ENCODE results near the gene GATAD2B.

The GATAD2B gene

DNA sequence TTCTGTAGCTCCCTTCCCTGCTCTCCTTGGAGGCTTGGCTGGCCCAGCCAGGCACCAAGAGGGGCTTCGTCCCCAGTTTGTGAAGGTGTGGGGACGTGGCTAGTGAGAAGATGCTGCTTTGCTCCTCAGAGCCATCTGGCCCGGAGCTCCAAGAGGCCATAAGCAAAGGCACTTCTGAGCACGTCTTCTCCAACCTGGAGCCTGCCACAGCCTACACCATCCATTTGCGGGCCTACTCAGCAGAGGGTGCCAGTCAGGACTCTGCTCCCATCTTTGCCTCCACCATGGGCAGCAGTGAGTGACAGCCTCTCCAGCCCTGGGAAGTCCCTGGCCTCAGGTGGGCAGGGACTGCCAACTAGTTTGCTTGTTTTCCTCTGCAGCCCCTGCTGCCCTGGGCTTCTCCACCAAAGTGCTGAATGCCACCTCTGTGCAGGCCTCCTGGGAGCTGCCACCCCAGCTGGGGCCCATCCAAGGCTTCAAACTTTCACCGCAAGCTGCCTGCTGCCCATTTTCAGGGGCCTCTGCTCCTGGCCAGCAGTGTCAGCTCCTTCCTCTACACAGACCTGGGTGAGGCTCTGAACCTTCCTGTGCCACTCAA is 121.6 kb downstream of the GATAD2B start:
- Histone ChIP-seq H3K27me3 (no peaks in the 10 kb centered on the region), H3K36me3 (no peaks in the 10 kb centered on the region), H3K9me3 (no peaks in the 10 kb centered on the region), H3K4me1 (0 out of 2 replicates have a peak, but pooled peaks cover 4% of the 10 kb centered on the region), H3K4me3 (ENCODE audit: low read depth, low read length) (no peak overlapping the region)
- DNase-seq, result no peak
- TF ChIP-seq, protein P1, sequence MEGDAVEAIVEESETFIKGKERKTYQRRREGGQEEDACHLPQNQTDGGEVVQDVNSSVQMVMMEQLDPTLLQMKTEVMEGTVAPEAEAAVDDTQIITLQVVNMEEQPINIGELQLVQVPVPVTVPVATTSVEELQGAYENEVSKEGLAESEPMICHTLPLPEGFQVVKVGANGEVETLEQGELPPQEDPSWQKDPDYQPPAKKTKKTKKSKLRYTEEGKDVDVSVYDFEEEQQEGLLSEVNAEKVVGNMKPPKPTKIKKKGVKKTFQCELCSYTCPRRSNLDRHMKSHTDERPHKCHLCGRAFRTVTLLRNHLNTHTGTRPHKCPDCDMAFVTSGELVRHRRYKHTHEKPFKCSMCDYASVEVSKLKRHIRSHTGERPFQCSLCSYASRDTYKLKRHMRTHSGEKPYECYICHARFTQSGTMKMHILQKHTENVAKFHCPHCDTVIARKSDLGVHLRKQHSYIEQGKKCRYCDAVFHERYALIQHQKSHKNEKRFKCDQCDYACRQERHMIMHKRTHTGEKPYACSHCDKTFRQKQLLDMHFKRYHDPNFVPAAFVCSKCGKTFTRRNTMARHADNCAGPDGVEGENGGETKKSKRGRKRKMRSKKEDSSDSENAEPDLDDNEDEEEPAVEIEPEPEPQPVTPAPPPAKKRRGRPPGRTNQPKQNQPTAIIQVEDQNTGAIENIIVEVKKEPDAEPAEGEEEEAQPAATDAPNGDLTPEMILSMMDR (IDR thresholded peaks at IDR 0.05; ENCODE audit: low read depth, low read length), result no peak

DNA sequence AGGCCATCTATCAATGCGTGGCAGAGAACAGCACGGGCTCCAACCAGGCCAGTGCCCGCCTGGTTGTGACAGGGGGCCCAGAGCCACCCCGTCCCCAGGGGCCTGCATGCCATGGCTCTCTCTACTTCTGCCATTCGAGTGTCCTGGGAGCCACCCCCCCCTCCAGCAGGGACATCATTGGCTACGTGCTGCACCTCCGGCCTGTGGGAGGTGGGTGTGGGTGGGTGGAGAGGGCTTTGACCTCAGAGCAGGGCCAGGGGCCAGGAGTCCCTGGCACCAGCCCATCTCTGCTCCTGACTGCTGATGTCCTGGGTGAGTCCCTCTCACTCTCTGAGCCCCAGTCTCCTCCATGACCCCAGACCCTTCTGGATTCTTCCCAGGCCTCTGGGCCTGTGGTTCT is 122.3 kb downstream of the GATAD2B start:
- H3K9me3 ChIP-seq, result no peaks in the 10 kb centered on the region
- no peak overlapping the region for H3K4me3 ChIP-seq (ENCODE audit: low read depth, low read length)
- 0 out of 2 replicates have a peak, but pooled peaks cover 4% of the 10 kb centered on the region for H3K4me1 ChIP-seq
- H3K36me3 ChIP-seq, result no peaks in the 10 kb centered on the region
- no peaks in the 10 kb centered on the region for H3K27me3 ChIP-seq
- TF ChIP-seq, protein P1 (IDR thresholded peaks at IDR 0.05; ENCODE audit: low read depth, low read length), result no peak
- no peak for DNase-seq

DNA sequence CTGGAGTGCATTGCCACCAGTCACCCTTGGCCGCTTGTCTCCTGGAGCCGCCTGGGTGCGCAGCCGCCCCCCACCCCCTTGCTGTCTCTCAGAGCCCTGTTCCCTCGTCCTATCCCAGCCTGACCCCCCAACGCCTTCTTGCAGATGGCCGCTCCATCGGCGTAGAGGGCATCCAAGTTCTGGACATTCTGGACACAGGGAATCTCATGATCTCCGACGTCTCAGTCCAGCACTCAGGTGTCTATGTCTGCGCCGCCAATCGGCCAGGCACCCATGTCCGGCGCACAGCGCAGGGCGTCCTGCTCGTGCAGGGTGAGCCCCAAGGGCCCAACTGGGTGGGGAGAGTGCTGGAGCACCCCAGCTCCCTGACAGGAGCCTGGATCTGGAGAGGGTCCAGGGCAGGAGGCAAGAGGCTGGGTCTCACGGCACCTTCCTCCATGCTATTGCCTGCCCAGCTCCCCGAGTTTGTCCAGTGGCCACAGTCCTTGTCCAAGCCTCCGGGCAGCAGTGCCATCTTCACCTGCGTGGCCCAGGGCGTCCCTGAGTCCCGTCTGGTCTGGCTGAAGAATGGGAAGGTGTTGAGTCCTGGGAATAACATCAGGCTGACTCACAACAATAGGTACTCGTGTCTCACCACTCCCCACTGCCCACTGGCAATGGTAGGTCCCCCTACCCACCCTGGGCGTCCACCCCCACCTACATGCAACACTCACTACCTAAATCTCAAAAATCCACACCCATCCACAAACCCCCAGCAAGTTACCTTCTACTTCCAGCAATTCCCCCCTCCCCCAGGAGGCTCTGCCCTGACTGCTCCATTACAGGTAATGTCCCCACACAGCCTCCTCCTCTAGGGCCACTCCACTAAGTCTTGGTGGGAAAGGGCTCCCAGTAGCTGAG is 123.0 kb downstream of the GATAD2B start:
- Histone ChIP-seq H3K36me3 (no peaks in the 10 kb centered on the region), H3K4me3 (ENCODE audit: low read depth, low read length) (no peak overlapping the region), H3K9me3 (no peaks in the 10 kb centered on the region), H3K4me1 (no peaks in the 10 kb centered on the region), H3K27me3 (no peaks in the 10 kb centered on the region)
- DNase-seq, result no peak
- TF ChIP-seq, protein P1 (IDR thresholded peaks at IDR 0.05; ENCODE audit: low read depth, low read length), result no peak

DNA sequence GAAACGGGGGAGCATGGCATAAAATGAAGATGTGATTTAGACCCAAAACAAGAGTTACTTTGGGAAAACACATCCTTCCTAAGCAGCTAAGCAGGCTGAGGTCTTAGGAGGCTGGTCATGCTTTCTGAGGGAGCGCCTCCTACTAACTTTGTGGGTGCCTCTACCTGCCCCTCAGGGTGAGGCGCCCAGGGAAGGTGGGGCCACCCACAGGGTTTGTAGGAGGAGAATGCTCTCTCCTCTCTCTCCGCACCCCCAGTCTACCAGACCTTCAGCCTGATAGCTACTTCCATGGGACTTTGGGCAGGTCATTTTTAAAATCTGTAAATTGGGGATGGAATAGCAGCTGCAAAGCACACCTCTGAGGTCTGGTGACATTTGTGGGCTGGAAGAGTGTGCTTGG is 123.8 kb downstream of the GATAD2B start:
- no peaks in the 10 kb centered on the region for H3K9me3 ChIP-seq
- TF ChIP-seq, protein P1 (IDR thresholded peaks at IDR 0.05; ENCODE audit: low read depth, low read length), result no peak
- no peaks in the 10 kb centered on the region for H3K4me1 ChIP-seq
- no peak for DNase-seq
- no peak overlapping the region for H3K4me3 ChIP-seq (ENCODE audit: low read depth, low read length)
- H3K27me3 ChIP-seq, result no peaks in the 10 kb centered on the region
- H3K36me3 ChIP-seq, result no peaks in the 10 kb centered on the region

DNA sequence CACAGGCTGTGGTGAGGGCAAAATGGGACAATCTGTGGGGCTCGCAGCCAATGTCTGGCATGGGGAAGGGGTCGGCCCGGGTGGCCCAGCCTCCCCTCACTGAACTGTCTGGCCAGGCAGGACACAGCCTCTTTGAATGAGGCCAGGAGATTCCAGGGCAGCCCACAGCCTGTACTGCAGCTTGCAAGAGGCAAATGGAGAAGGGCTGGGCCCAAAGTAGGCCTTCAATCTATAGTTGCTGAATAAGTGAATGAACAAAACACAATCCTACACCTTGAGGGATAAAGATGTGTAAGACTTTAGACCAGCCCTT is 124.3 kb downstream of the GATAD2B start:
- Histone ChIP-seq H3K4me3 (ENCODE audit: low read depth, low read length) (no peak overlapping the region), H3K9me3 (no peaks in the 10 kb centered on the region), H3K4me1 (no peaks in the 10 kb centered on the region), H3K27me3 (no peaks in the 10 kb centered on the region), H3K36me3 (no peaks in the 10 kb centered on the region)
- TF ChIP-seq, protein P1 (IDR thresholded peaks at IDR 0.05; ENCODE audit: low read depth, low read length), result no peak
- DNase-seq, result no peak
